ENCODE measurements around the gene KCNJ15.

Gene KCNJ15

GRCh38 chr21:38268864-38269575 is 12.2 kb downstream of the KCNJ15 start:
- no peak for DNase-seq

GRCh38 chr21:38269576-38269936 is 12.8 kb downstream of the KCNJ15 start:
- DNase-seq: no peak

GRCh38 chr21:38272215-38272614 is 15.4 kb downstream of the KCNJ15 start:
- DNase-seq: no peak

GRCh38 chr21:38273745-38274542 is 17.2 kb downstream of the KCNJ15 start:
- no peak for DNase-seq

- DNase-seq: no peak
Measured at GRCh38 chr21:38277501-38278131, 20.8 kb downstream of the KCNJ15 start.

- DNase-seq: no peak
Measured at GRCh38 chr21:38280454-38280853, 23.7 kb downstream of the KCNJ15 start.

- DNase-seq: no peak
Measured at GRCh38 chr21:38280867-38281266, 24.1 kb downstream of the KCNJ15 start.

GRCh38 chr21:38282921-38283320 is 26.1 kb downstream of the KCNJ15 start:
- no peak for DNase-seq

GRCh38 chr21:38284216-38284615 is 27.4 kb downstream of the KCNJ15 start:
- DNase-seq: no peak

- no peak for DNase-seq
Measured at GRCh38 chr21:38286739-38287471, 30.1 kb downstream of the KCNJ15 start.

GRCh38 chr21:38287476-38287875 is 30.7 kb downstream of the KCNJ15 start:
- no peak for DNase-seq

- DNase-seq: no peak
Measured at GRCh38 chr21:38289705-38290485, 33.1 kb downstream of the KCNJ15 start.

- DNase-seq: no peak
Measured at GRCh38 chr21:38290809-38291208, 34.0 kb downstream of the KCNJ15 start.

GRCh38 chr21:38291874-38292273 is 35.1 kb downstream of the KCNJ15 start:
- no peak for DNase-seq

GRCh38 chr21:38293113-38293512 is 36.3 kb downstream of the KCNJ15 start:
- no peak for DNase-seq

- DNase-seq: no peak
Measured at GRCh38 chr21:38293765-38294164, 37.0 kb downstream of the KCNJ15 start.

GRCh38 chr21:38294609-38295008 is 37.8 kb downstream of the KCNJ15 start:
- DNase-seq: no peak

GRCh38 chr21:38295997-38296764 is 39.4 kb downstream of the KCNJ15 start:
- no peak for DNase-seq

- no peak for DNase-seq
Measured at GRCh38 chr21:38297194-38297631, 40.4 kb downstream of the KCNJ15 start.

GRCh38 chr21:38297871-38298270 is 41.1 kb downstream of the KCNJ15 start:
- no peak for DNase-seq

GRCh38 chr21:38298832-38299231 is 42.0 kb downstream of the KCNJ15 start:
- DNase-seq: no peak

- DNase-seq: no peak
Measured at GRCh38 chr21:38299671-38300070, 42.9 kb downstream of the KCNJ15 start.
